ENCODE results near the gene MAPK8.

Gene MAPK8

DNA sequence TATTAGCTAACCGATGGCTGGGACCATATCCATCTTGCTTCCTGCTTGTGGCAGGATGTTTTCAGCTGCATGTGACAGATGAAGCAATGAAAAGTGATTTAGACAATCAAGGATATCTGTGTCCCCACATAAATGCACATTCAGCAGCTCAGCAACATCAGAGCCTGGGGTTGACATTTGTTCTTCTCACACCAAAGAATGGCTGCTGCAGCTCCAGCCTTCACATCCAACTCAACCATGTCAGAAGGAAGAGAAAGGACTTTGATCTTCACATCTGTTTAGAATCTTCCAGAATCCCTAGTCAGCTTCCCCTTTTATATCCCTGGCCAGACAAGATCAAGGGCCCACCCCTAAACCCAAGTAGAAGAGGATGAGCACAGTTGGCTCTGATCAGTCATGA, 20.1 kb upstream of the MAPK8 start:
- no peak for TF ChIP-seq GATA3 (IDR thresholded peaks at IDR 0.05; ENCODE audit: low read depth, low read length)

- TF ChIP-seq GATA3 (IDR thresholded peaks at IDR 0.05; ENCODE audit: low read depth, low read length) = no peak
- no peak for TF ChIP-seq GATA2 (IDR thresholded peaks at IDR 0.05; ENCODE audit: low read depth, low read length)
Measured at GRCh38 chr10:48287417-48288391, 18.8 kb upstream of the MAPK8 start.

GRCh38 chr10:48288661-48289060, 17.8 kb upstream of the MAPK8 start:
- TF ChIP-seq GATA3 (IDR thresholded peaks at IDR 0.05; ENCODE audit: low read depth, low read length) (no peak), GATA2 (IDR thresholded peaks at IDR 0.05; ENCODE audit: low read depth, low read length) (no peak)

DNA sequence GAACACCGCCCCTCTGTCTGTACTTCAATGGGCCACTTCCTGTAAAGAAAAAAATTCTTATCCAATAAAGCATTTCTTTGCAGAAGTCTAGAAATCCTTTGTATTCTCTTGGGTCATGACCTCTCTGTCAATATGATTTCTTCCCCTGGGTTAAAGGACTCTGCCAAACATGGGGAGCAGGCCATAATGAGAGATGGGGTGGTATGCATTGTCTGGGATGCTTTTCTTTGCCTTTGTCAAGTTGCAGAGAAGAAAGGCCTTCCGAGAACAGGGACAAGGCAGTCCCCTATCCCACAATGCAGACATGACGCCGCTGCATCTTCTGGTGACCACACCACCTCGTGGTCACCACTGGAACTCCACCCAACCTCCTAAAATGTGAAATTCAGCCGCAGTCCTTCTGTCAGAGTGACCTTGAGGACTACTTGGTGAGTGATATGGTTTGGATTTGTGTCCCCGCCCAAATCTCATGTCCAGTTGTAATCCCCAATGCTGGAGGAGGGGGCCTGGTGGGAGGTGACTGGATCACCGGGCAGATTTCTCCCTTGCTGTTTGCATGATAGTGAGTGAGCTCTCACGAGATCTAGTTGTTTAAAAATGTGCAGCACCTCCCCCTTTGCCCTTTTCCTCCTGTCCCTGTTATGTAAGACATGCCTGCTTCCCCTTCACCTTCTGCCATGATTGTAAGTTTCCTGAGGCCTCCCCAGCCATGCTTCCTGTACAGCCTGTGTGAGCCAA, 16.8 kb upstream of the MAPK8 start:
- TF ChIP-seq GATA3 (IDR thresholded peaks at IDR 0.05; ENCODE audit: low read depth, low read length) = no peak
- no peak for TF ChIP-seq GATA2 (IDR thresholded peaks at IDR 0.05; ENCODE audit: low read depth, low read length)

GRCh38 chr10:48290286-48290685, 16.2 kb upstream of the MAPK8 start:
- TF ChIP-seq GATA2 (IDR thresholded peaks at IDR 0.05; ENCODE audit: low read depth, low read length) = no peak
- TF ChIP-seq GATA3 (IDR thresholded peaks at IDR 0.05; ENCODE audit: low read depth, low read length) = no peak

DNA sequence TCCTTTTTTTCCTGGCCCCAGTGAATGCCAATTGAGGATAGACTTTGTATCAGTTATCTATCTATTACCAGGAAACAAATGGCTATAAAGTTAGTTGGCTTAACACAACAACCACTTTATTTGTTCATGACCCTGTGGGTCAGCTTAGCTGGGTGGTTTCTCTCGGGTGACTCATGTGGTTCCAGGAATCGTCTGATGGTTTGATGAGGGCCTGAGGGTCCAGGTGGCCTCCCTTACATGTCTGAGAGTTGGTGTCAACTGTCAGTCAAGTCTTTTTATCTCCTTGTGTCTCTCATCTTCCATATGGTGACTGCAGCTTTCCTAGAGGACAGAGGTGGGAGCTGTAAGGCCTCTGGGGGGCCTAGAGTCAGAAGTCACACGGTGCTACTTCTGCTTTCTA, 15.3 kb upstream of the MAPK8 start:
- TF ChIP-seq GATA3 (IDR thresholded peaks at IDR 0.05; ENCODE audit: low read depth, low read length) = no peak
- TF ChIP-seq GATA2 (IDR thresholded peaks at IDR 0.05; ENCODE audit: low read depth, low read length) = no peak

GRCh38 chr10:48292616-48293015, 13.9 kb upstream of the MAPK8 start:
- TF ChIP-seq GATA2 (IDR thresholded peaks at IDR 0.05; ENCODE audit: low read depth, low read length) (no peak), GATA3 (IDR thresholded peaks at IDR 0.05; ENCODE audit: low read depth, low read length) (no peak)

DNA sequence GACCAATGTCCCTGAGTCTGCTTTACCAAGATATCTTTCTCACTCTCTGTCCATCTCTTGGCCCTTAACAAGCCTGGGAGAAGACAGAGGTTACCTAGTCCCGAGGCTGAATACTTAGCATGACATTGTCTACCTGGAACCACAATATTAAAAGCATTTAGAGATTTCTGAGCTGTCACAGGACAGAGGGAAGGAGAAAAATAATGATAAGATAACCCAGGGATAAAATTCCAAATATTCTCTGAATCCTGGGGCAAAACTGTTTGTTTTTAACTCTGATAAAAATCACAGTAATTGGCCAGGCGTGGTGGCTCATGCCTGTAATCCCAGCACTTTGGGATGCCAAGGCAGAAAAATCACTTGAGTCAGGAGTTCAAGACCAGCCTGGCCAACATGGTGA, 12.0 kb upstream of the MAPK8 start:
- TF ChIP-seq GATA3 (IDR thresholded peaks at IDR 0.05; ENCODE audit: low read depth, low read length) = no peak
- no peak for TF ChIP-seq GATA2 (IDR thresholded peaks at IDR 0.05; ENCODE audit: low read depth, low read length)

GRCh38 chr10:48296576-48297098, 9.8 kb upstream of the MAPK8 start:
- TF ChIP-seq GATA2 (IDR thresholded peaks at IDR 0.05; ENCODE audit: low read depth, low read length) = no peak
- no peak for TF ChIP-seq GATA3 (IDR thresholded peaks at IDR 0.05; ENCODE audit: low read depth, low read length)

- TF ChIP-seq GATA3 (IDR thresholded peaks at IDR 0.05; ENCODE audit: low read depth, low read length) (no peak), GATA2 (IDR thresholded peaks at IDR 0.05; ENCODE audit: low read depth, low read length) (no peak)
Measured at GRCh38 chr10:48299066-48299465, 7.4 kb upstream of the MAPK8 start.

DNA sequence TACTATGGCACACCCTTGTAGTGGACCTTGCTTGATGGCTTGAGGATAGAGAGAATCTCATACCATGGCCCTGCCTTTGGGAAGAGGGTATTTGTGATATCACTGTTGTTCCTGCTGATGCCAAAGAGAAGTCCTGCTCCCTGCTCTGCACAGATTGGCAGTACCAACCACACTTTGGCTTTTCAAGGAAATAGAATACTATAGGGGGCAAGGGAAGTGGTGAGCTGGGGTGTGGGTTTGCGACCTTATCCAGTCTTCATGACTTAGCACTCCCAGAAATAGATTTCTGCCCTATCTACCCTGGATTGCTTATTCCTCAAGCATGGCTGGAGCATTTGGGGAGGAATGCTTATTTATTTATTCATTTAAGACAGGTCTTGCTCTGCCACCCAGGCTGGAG, 6.8 kb upstream of the MAPK8 start:
- TF ChIP-seq GATA3 (IDR thresholded peaks at IDR 0.05; ENCODE audit: low read depth, low read length) (no peak), GATA2 (IDR thresholded peaks at IDR 0.05; ENCODE audit: low read depth, low read length) (no peak)

- no peak for TF ChIP-seq GATA2 (IDR thresholded peaks at IDR 0.05; ENCODE audit: low read depth, low read length)
- no peak for TF ChIP-seq GATA3 (IDR thresholded peaks at IDR 0.05; ENCODE audit: low read depth, low read length)
Measured at GRCh38 chr10:48300556-48300955, 5.9 kb upstream of the MAPK8 start.

- TF ChIP-seq GATA2 (IDR thresholded peaks at IDR 0.05; ENCODE audit: low read depth, low read length) (no peak), GATA3 (IDR thresholded peaks at IDR 0.05; ENCODE audit: low read depth, low read length) (no peak)
Measured at GRCh38 chr10:48302515-48303476, 3.7 kb upstream of the MAPK8 start.

- TF ChIP-seq GATA3 (IDR thresholded peaks at IDR 0.05; ENCODE audit: low read depth, low read length) (no peak), GATA2 (IDR thresholded peaks at IDR 0.05; ENCODE audit: low read depth, low read length) (no peak)
Measured at GRCh38 chr10:48305905-48306264, 592 bp upstream of the MAPK8 start.

Data from SH-SY5Y (cell line).